Measurements from ENCODE around the gene LBHD1. TPM values are rescaled to one million over a fixed set of nuclear protein-coding genes. Genes with fewer than 3 reads are reported as not detected.

LBHD1 gene
- total and polyA plus RNA-seq, 2 of the 13 experiments (the other 11 are each of a cell fraction or from before 2014, with no cell fraction given), result 3.2 to 3.7 TPM

DNA sequence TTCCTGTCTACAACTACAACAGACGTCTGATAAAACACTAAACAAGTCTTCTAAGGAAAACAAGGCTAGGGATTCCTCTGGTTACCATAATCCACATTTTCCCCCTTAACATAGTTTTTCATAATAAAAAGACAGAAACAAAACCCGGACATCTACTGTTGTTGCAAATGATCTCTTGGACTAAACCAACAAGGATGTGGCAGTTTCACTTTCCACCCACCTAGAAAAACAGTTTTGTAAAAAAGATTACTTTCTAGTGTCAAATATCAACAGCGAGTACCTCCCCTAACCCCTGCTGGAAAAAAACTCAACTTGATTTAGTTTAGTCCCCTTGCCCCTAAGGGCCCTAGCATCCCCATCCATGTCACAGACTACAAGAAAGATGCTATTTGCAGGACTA lies 40.8 kb upstream of the LBHD1 start:
- Histone ChIP-seq H3K36me3 (replicated peaks in 1 of 2; ENCODE audit: control insufficient read depth in 1 of 2, insufficient read depth in 2 of 2, low read length in 2 of 2) (peaks cover 28 to 86% of the 10 kb centered on the region in 2 experiments), H3K4me3 (replicated peaks in 1 of 3; ENCODE audit: insufficient read depth in 1 of 3, low read depth in 2 of 3, low read length in 3 of 3) (no peak overlapping the region), H3K79me2 (ENCODE audit: insufficient read depth, low read length) (peaks cover 5% of the 10 kb centered on the region), H3K27ac (ENCODE audit: extremely low read length, insufficient read depth, low read length) (peak overlapping the region; percentile 30), H2AFZ (ENCODE audit: low read length) (no peak overlapping the region), H3K27me3 (ENCODE audit: control insufficient read depth in 1 of 2, insufficient read depth in 2 of 2, low read length in 2 of 2) (no peaks in the 10 kb centered on the region), H3K4me2 (ENCODE audit: low read depth, low read length) (no peak overlapping the region), H3K9ac (ENCODE audit: insufficient read depth, low read depth, low read length) (no peak overlapping the region), H3K4me1 (ENCODE audit: insufficient read depth, low read length) (no peaks in the 10 kb centered on the region), H4K20me1 (ENCODE audit: insufficient read depth, low read length) (no peaks in the 10 kb centered on the region; the same call in 1 of the 2 replicates), H3K9me3 (ENCODE audit: low read length) (no peaks in the 10 kb centered on the region)
- ATAC-seq, result no peak
- DNase-seq (ENCODE audit: low spot score), result no peak
- TF ChIP-seq IKZF4 (CRISPR knock-in tag; IDR thresholded peaks at IDR 0.05; ENCODE audit: borderline replicate concordance, low read depth, not compliant biosample characterization) (no peak), ASH2L (IDR thresholded peaks at IDR 0.05; ENCODE audit: insufficient read length, low read depth, low read length) (no peak), CC2D1A (CRISPR knock-in tag; IDR thresholded peaks at IDR 0.05) (no peak), ZNF691 (CRISPR knock-in tag; IDR thresholded peaks at IDR 0.05; ENCODE audit: borderline replicate concordance, low read depth) (no peak), REXO4 (CRISPR knock-in tag; IDR thresholded peaks at IDR 0.05; ENCODE audit: borderline replicate concordance) (no peak), ZBTB40 (IDR thresholded peaks at IDR 0.05) (no peak), ZBTB40 (CRISPR knock-in tag; IDR thresholded peaks at IDR 0.05) (no peak), LBX2 (CRISPR knock-in tag; IDR thresholded peaks at IDR 0.05; ENCODE audit: borderline replicate concordance) (no peak), POLR2AphosphoS2 (IDR thresholded peaks at IDR 0.05; ENCODE audit: low read depth, low read length) (no peak), ZBTB42 (CRISPR knock-in tag; IDR thresholded peaks at IDR 0.05) (no peak), SP5 (CRISPR knock-in tag; IDR thresholded peaks at IDR 0.05; ENCODE audit: borderline replicate concordance, low read depth) (no peak)
- TF ChIP-seq, protein P1, sequence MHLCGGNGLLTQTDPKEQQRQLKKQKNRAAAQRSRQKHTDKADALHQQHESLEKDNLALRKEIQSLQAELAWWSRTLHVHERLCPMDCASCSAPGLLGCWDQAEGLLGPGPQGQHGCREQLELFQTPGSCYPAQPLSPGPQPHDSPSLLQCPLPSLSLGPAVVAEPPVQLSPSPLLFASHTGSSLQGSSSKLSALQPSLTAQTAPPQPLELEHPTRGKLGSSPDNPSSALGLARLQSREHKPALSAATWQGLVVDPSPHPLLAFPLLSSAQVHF (CRISPR knock-in tag; IDR thresholded peaks at IDR 0.05), result no peak
- no peak for FAIRE-seq
- intact Hi-C loops (cut with micrococcal nuclease; ENCODE audit: unreplicated experiment) (no loop called here), in situ Hi-C loops (cut with HindIII; ENCODE audit: extremely low pct_ligation_motif_present, low pct_unique_long_range_greater_than_20kb) (no loop called here)
- no TSS peak for BruUV-seq (replicated peaks)
- CTCF ChIA-PET (ENCODE audit: low intra/inter-chr PET ratio, low total read pairs), result no interaction called here
- POLR2A ChIA-PET, result interaction anchor here (1.5 kb wide), 1 partner anchor 60 kb away, joined by 3 read pairs; the partner anchor contains the start of gene INTS5
- 91% methylated on average over 3 of the region's 3 CpGs for WGBS (ENCODE audit: low lambda C conversion rate)

Measured in HepG2 (cell line).